SK-N-SH (cell line): ENCODE data around the gene NME3. TPM values are rescaled to one million over a fixed set of nuclear protein-coding genes. Genes with fewer than 3 reads are reported as not detected.

Source experiments
- CTCF ChIA-PET: fragments of 300-600, 350-600 bp; formaldehyde crosslinking; extraction: SDS; loops from one replicate; lab custom pipeline; 2021; lab: Yijun Ruan, JAX
- POLR2A ChIA-PET: fragments of 350-600 bp; sonication (Branson Sonifier 250); formaldehyde crosslinking; extraction: SDS; loops from one replicate; lab custom pipeline; 2020; ENCODE audit warnings: antibody characterized with exemption, inconsistent platforms; lab: Yijun Ruan, JAX
- DNase-seq: peaks from one replicate; pipeline ENCODE4 v3.0.0; 2012
- H2AFZ ChIP-seq: fragments of 200-600 bp; sonication (generic); 2 replicates; pipeline ENCODE4 v1.8.1; 2016; ENCODE audit warnings: antibody characterized with exemption, mild to moderate bottlenecking, low read depth
- H3F3A ChIP-seq: fragments of 200-600 bp; sonication (generic); replicated peaks from 2 replicates; pipeline ENCODE3; 2016; ENCODE audit warnings: antibody characterized with exemption, mild to moderate bottlenecking; ENCODE audit not compliant: insufficient read depth
- H3K27ac ChIP-seq, 2 experiments: fragments of 200-500 bp in 1 of 2; fragments of 200-600 bp in 1 of 2; sonication (Bioruptor generic) in 1 of 2; sonication (generic), shearing (Covaris generic) in 1 of 2; 2 replicates each; pipeline versions ENCODE4 v1.5.1 to v1.6.1; 2014 to 2016; ENCODE audit warnings: low read depth in 2 of 2, inconsistent platforms in 1 of 2, low read length in 1 of 2, mild to moderate bottlenecking in 1 of 2, mixed read lengths in 1 of 2
- H3K27me3 ChIP-seq: fragments of 200-600 bp; sonication (generic), shearing (Covaris generic); 2 replicates; pipeline ENCODE4 v1.6.1; 2016; ENCODE audit warnings: mixed run types; ENCODE audit not compliant: insufficient read depth
- H3K36me3 ChIP-seq, 2 experiments: fragments of 200-500 bp in 1 of 2; fragments of 200-600 bp in 1 of 2; sonication (Bioruptor generic) in 1 of 2; sonication (generic) in 1 of 2; replicated peaks in 1 of 2; 2 replicates each; pipeline versions ENCODE3 to v1.5.1; 2014 to 2016; ENCODE audit warnings: low read length in 1 of 2, mild to moderate bottlenecking in 1 of 2; ENCODE audit not compliant: insufficient read depth in 2 of 2, control insufficient read depth in 1 of 2
- H3K4me1 ChIP-seq, 2 experiments: fragments of 200-500 bp in 1 of 2; fragments of 200-600 bp in 1 of 2; sonication (Bioruptor generic) in 1 of 2; sonication (generic), shearing (Covaris generic) in 1 of 2; 2 replicates each; pipeline versions ENCODE4 v1.5.1 to v1.6.1; 2014 to 2016; ENCODE audit warnings: low read depth in 1 of 2, low read length in 1 of 2, mixed run types in 1 of 2; ENCODE audit not compliant: insufficient read depth in 2 of 2, control insufficient read depth in 1 of 2
- H3K4me2 ChIP-seq: fragments of 200-600 bp; sonication (generic), shearing (Covaris generic); 2 replicates; pipeline ENCODE4 v1.6.1; 2017; ENCODE audit warnings: mixed run types
- H3K4me3 ChIP-seq, 2 experiments: fragments of 200-500 bp in 1 of 2; fragments of 200-600 bp in 1 of 2; sonication (Bioruptor generic) in 1 of 2; sonication (generic), shearing (Covaris generic) in 1 of 2; 2 replicates each; pipeline versions ENCODE4 v1.5.1 to v1.8.1; 2014 to 2016; ENCODE audit warnings: low read depth in 2 of 2, inconsistent platforms in 1 of 2, low read length in 1 of 2, mild to moderate bottlenecking in 1 of 2, mixed read lengths in 1 of 2, moderate library complexity in 1 of 2
- H3K79me2 ChIP-seq: fragments of 200-600 bp; sonication (generic); 2 replicates; pipeline ENCODE4 v1.8.1; 2017; ENCODE audit warnings: mild to moderate bottlenecking; ENCODE audit not compliant: insufficient read depth
- H3K9ac ChIP-seq: fragments of 200-600 bp; sonication (generic); 2 replicates; pipeline ENCODE4 v1.6.1; 2017; ENCODE audit warnings: mixed run types
- H3K9me2 ChIP-seq: fragments of 200-600 bp; sonication (generic); 2 replicates; pipeline ENCODE4 v1.6.1; 2017; ENCODE audit warnings: mixed run types
- H3K9me3 ChIP-seq: fragments of 200-600 bp; sonication (generic); 2 replicates; pipeline ENCODE4 v1.6.1; 2017; ENCODE audit warnings: mixed run types, mild to moderate bottlenecking, moderate library complexity
- H4K20me1 ChIP-seq: fragments of 200-600 bp; sonication (generic); 2 replicates; pipeline ENCODE4 v1.6.1; 2017; ENCODE audit warnings: mild to moderate bottlenecking, mixed run types; ENCODE audit not compliant: insufficient read depth
- ELF1 ChIP-seq: IDR thresholded peaks from 2 replicates; pipeline ENCODE4 v1.4.0; 2012
- EP300 ChIP-seq, 2 experiments: IDR thresholded peaks; 2 replicates each; pipeline versions ENCODE4 v1.4.0 to v1.6.1; 2012; ENCODE audit warnings: borderline replicate concordance in 1 of 2, low read depth in 1 of 2, low read length in 1 of 2
- GABPA ChIP-seq: IDR thresholded peaks from 2 replicates; pipeline ENCODE4 v1.4.0; 2012; ENCODE audit warnings: low read depth, mild to moderate bottlenecking
- GATA2 ChIP-seq: sonication (generic); formaldehyde crosslinking; IDR thresholded peaks from 2 replicates; pipeline ENCODE4 v1.5.0; 2020; ENCODE audit warnings: mild to moderate bottlenecking, missing genetic modification reagents
- MEF2A ChIP-seq: IDR thresholded peaks from 2 replicates; pipeline ENCODE4 v1.4.0; 2012; ENCODE audit warnings: low read depth, borderline replicate concordance
- MXI1 ChIP-seq: IDR thresholded peaks from 2 replicates; pipeline ENCODE4 v1.6.1; 2012; ENCODE audit warnings: mild to moderate bottlenecking, low read depth, low read length, improper control_type of control experiment
- NFIC ChIP-seq: IDR thresholded peaks from 2 replicates; pipeline ENCODE4 v1.4.0; 2012; ENCODE audit warnings: borderline replicate concordance
- RAD21 ChIP-seq: IDR thresholded peaks from 2 replicates; pipeline ENCODE4 v1.6.1; 2012; ENCODE audit warnings: mild to moderate bottlenecking, low read length
- RFX5 ChIP-seq: IDR thresholded peaks from 2 replicates; pipeline ENCODE4 v1.6.1; 2012; ENCODE audit warnings: mild to moderate bottlenecking, improper control_type of control experiment, low read length
- RXRA ChIP-seq: IDR thresholded peaks from 2 replicates; pipeline ENCODE4 v1.4.0; 2012; ENCODE audit warnings: low read depth, mild to moderate bottlenecking, borderline replicate concordance
- YY1 ChIP-seq: IDR thresholded peaks from 2 replicates; pipeline ENCODE4 v1.4.0; 2012; ENCODE audit warnings: low read depth, mild to moderate bottlenecking
- WGBS: methylation state at CpG from one replicate; pipeline ENCODE4 v1.1.6; 2017; ENCODE audit warnings: low lambda C conversion rate; 5-methylcytosine and 5-hydroxymethylcytosine counted together
- polyA plus RNA-seq, 3 experiments: library from polyadenylated mRNA; depleted of rRNA; stranded (reverse); fragments of >200 nt; gene quantifications; 2 replicates each; pipeline ENCODE4 v1.2.3, GENCODE V29; 2012
- TF ChIP-seq, protein P1 (sequence below): fragments of 150-350 bp; IDR thresholded peaks from 2 replicates; pipeline ENCODE4 v1.6.1; 2017; ENCODE audit warnings: antibody characterized with exemption, low read length, low read depth, borderline replicate concordance
- TF ChIP-seq, protein P2 (sequence below): IDR thresholded peaks from 2 replicates; pipeline ENCODE4; 2012
- TF ChIP-seq, protein P3 (sequence below): IDR thresholded peaks from 2 replicates; pipeline ENCODE4 v1.4.0; 2012; ENCODE audit warnings: low read depth, borderline replicate concordance

NME3 gene
- polyA plus RNA-seq, 1 of the 3 experiments (the other 2 are of a cell fraction), result 77.2 TPM

DNA sequence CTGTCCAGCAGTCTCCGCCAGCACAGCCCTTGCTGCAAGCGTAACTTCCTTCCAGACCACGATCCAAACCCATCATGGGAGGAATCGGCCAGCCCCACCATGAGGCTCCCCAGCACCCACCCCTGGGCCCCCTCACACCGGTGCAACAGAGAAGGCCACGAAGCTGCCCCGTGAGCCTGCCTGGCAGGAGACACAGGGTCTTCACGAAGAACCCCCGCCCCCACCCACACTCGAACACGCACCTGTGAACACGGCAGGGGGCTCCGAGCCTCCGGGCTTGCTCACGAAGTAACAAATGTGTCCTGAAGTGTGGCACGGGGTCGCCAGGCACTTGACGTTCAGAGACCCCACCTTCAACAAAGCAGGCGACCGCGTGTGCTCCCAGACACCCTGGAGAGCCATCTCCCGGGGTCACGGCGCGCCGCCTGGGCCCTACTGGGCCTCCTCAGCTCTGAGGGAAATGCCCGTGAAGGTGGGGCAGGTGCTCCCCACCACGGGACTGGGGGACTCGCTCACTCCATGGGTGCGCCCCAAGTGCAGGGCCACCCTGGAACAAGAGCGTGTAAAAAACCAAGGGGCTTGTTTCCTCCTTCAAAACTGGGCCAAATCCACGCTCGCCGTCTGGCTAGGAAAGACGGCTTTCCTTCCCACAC, 47.7 kb upstream of the NME3 start:
- Histone ChIP-seq H3F3A (no peaks in the 10 kb centered on the region), H3K36me3 (peaks cover 0 to 15% of the 10 kb centered on the region in 2 experiments), H3K79me2 (peaks cover 10% of the 10 kb centered on the region; the same call in 1 of the 2 replicates), H3K4me3 (no peak overlapping the region), H2AFZ (no peak overlapping the region), H3K27me3 (no peaks in the 10 kb centered on the region), H4K20me1 (no peaks in the 10 kb centered on the region), H3K4me2 (no peak overlapping the region), H3K9me3 (no peaks in the 10 kb centered on the region), H3K27ac (no peak overlapping the region), H3K4me1 (no peaks in the 10 kb centered on the region), H3K9ac (no peak overlapping the region), H3K9me2 (no peaks in the 10 kb centered on the region)
- ChIA-PET CTCF (no interaction called here), POLR2A (no interaction called here)
- TF ChIP-seq ELF1 (no peak), RXRA (no peak), RAD21 (no peak), MEF2A (no peak), EP300 (IDR thresholded peaks at IDR 0.05; ENCODE audit: borderline replicate concordance in 1 of 2, low read depth in 1 of 2, low read length in 1 of 2) (no peak), NFIC (no peak)
- TF ChIP-seq, protein P1, sequence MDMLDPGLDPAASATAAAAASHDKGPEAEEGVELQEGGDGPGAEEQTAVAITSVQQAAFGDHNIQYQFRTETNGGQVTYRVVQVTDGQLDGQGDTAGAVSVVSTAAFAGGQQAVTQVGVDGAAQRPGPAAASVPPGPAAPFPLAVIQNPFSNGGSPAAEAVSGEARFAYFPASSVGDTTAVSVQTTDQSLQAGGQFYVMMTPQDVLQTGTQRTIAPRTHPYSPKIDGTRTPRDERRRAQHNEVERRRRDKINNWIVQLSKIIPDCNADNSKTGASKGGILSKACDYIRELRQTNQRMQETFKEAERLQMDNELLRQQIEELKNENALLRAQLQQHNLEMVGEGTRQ, result no peak
- TF ChIP-seq, protein P2, sequence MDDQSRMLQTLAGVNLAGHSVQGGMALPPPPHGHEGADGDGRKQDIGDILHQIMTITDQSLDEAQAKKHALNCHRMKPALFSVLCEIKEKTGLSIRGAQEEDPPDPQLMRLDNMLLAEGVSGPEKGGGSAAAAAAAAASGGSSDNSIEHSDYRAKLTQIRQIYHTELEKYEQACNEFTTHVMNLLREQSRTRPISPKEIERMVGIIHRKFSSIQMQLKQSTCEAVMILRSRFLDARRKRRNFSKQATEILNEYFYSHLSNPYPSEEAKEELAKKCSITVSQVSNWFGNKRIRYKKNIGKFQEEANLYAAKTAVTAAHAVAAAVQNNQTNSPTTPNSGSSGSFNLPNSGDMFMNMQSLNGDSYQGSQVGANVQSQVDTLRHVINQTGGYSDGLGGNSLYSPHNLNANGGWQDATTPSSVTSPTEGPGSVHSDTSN, result no peak
- WGBS, result 94% methylated on average over 22 of the region's 35 CpGs
- DNase-seq, result no peak

DNA sequence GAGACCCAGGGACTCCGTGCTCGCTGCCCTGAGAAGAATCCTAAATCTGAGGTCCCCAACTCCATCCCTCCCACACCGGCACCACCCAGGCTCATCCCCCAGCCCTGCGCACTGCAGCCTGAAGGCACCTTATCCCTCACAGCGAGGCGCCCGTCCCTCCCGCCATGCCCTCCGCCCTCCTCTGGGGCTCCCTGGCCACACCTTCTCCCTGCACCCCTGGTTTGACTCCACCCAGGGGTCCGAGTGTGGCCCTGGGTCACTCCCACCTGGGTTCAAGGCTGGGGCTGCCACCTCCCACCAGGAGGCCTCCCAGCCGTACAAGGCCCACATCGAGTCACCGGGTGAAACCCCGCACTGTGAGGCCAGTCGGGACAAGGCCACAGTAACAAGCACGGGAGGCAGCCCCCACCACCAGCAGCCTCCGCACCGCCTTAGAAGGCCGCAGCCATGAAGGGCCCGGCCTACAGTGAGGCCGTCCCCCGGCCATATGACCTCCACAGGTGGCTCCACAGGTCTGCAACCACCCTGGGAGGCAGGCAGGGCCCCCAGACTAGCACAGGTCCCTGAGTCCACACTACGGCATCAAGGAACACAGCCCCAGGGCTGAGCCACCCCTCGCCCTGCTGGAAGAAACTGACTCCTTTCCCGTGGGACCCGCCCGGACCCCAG, 47.0 kb upstream of the NME3 start:
- H3K4me2 ChIP-seq, result no peak overlapping the region
- no peak for DNase-seq
- H3K36me3 ChIP-seq, result peaks cover 0 to 18% of the 10 kb centered on the region in 2 experiments
- 95% methylated on average over 14 of the region's 27 CpGs for WGBS
- ChIA-PET CTCF (no interaction called here), POLR2A (no interaction called here)
- H3K9ac ChIP-seq, result no peak overlapping the region
- H3K27ac ChIP-seq, result no peak overlapping the region
- H3K9me2 ChIP-seq, result no peaks in the 10 kb centered on the region
- no peaks in the 10 kb centered on the region for H3K27me3 ChIP-seq
- H3F3A ChIP-seq, result peaks cover 5% of the 10 kb centered on the region
- H2AFZ ChIP-seq, result no peak overlapping the region
- H3K4me3 ChIP-seq, result no peak overlapping the region
- H3K4me1 ChIP-seq, result no peaks in the 10 kb centered on the region
- peaks cover 5% of the 10 kb centered on the region; the same call in 1 of the 2 replicates for H3K79me2 ChIP-seq
- no peaks in the 10 kb centered on the region for H4K20me1 ChIP-seq
- no peaks in the 10 kb centered on the region for H3K9me3 ChIP-seq
- no peak for TF ChIP-seq EP300 (IDR thresholded peaks at IDR 0.05; ENCODE audit: borderline replicate concordance in 1 of 2, low read depth in 1 of 2, low read length in 1 of 2)
- TF ChIP-seq, protein P2, result no peak
- TF ChIP-seq, protein P1, result no peak
- TF ChIP-seq MXI1, result no peak
- TF ChIP-seq, protein P3, sequence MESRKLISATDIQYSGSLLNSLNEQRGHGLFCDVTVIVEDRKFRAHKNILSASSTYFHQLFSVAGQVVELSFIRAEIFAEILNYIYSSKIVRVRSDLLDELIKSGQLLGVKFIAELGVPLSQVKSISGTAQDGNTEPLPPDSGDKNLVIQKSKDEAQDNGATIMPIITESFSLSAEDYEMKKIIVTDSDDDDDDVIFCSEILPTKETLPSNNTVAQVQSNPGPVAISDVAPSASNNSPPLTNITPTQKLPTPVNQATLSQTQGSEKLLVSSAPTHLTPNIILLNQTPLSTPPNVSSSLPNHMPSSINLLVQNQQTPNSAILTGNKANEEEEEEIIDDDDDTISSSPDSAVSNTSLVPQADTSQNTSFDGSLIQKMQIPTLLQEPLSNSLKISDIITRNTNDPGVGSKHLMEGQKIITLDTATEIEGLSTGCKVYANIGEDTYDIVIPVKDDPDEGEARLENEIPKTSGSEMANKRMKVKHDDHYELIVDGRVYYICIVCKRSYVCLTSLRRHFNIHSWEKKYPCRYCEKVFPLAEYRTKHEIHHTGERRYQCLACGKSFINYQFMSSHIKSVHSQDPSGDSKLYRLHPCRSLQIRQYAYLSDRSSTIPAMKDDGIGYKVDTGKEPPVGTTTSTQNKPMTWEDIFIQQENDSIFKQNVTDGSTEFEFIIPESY, result no peak
- no peak for TF ChIP-seq MEF2A
- TF ChIP-seq RFX5, result no peak
- TF ChIP-seq YY1, result no peak
- no peak for TF ChIP-seq RAD21
- TF ChIP-seq GATA2, result no peak
- TF ChIP-seq GABPA, result no peak
